Globus pallidus (tissue), 1 donor: ENCODE measurements around the gene NINJ2.
"Not testable (repeated sequence)": the region's sequence is repeated elsewhere in the genome, so short reads cannot be mapped to it uniquely, and the experiment has no call there.

Experiments used
- DNase-seq: peaks from one replicate; pipeline ENCODE4 v3.0.0-alpha.2; 2015; ENCODE audit warnings: low spot score

The NINJ2 gene

DNA sequence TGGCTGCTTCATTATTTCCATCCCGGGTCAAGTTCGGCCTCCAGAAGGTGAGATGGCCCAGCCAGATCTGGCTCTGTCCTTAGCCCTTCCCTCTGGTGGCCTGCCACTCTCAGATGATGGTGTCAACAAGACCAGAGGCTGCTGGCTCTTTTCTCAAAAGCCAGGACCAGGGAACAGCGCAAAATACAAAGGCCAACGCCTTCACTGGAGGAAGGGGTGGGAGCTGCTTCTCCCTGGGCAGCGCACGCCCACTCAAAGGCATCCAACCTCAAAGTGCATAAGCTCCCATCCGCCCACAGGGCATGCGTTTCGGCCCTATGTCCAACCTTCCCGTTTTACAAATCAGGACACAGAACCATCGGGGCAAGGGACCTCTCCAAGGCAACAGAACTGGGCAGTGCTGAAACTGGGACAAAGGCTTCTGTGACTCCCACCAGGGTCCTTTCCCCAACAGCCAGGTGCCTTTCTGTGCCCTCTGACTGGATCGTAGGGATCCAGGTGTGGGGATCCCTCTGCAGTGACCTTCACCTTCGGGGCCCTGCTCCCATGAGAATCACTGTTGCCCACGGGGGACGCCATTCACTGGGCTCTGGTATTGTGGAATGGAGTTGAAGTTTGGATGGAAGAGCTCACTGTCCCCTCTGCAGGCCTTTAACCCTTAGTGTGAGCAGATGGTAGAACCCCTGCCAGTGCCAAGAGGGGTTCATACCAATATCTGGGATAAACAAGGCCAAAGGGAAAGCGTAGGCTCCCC is 76.8 kb downstream of the NINJ2 start:
- DNase-seq = no peak

DNA sequence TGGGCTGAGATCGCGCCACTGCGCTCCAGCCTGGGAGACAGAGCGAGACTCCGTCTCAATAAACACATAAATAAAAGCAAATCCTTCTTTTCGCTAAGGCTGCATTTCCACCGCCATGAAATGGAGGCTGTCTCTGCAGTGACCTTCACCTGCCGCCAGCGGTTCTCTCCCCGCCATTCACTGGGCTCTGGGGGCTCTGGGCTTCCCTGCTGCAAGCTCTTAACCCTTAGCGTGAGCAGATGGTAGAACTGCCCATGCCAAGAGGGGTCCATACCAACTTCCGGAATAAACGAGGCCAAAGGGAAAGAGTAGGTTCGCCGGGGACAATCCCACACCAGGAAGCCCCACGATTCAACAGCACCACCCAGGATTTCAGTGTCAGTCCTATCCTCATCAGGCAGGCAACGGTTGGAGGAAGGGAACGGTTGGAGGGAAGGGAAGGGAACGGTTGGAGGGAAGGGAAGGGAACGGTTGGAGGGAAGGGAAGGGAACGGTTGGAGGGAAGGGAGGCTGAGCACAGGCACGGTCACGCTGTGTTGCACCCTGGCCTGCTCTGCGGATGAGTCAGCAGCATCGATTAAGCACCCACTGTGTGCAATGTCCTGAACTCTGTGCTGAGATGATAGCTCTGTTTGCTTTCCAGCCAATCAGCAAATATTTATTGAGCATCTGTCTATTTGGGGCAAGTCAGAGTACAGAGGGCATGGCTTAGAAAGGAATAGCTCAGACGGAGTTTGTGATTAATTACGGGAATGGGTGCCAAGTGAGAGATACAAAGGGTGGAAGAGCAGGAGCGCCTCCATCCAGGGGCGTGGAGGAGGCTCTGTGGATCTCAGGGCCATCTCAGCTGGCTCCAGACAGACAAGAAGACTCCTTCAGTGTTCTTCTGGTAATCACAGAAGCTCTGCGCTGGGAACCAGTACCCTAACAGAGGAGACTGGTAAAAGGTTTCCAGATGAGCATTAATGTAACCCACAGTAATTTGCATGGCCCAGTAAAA is 77.9 kb downstream of the NINJ2 start:
- no peak for DNase-seq

DNA sequence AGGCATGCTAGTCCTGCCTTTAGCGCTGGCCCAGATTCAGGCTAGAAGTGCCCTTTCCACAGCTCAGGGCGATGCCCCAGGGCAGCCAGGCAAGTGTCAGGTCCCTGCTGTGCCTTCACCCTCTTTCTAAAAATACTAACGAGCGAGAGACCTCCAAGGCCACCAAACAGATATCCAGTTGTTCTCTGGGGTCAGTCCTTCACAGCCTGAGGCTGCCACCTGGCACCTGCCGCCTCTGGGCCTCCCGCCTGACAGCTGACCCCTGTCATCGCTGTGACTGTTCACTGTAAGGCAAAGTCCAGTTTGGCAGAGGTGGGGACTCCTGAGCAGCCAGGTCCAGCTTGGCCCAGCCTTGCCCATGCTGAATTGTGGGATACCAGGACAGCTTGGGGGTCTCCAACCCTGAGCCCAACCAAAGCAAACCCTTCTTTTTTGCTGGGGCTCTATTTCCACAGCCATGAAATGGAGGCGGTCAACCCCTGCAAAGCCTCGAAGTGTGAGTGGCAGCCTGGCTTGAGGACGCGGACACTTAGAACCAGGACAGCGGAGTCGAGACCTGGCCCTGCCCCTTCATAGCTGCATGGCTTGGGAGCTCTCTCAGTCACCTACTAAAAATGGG is 79.9 kb downstream of the NINJ2 start:
- no peak for DNase-seq

DNA sequence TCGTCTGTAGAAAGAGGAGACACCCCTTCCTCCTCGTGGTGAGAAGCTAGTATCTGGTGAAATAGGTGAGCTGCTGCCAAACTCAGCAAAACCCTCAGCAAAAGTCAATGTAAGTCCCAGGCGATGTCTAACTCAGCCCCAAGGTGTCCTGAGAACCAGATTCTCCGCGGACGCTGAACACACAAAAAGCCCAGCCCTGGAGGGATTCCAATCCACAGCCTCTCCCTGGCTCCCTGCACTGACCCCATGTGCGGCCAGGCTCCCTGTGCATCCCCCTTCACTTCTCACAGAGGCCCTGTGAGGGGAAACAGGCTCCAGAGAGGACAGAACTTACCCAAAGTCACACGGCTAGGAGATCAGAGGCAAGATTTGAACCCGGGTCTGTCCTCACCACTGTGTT is 81.5 kb downstream of the NINJ2 start:
- no peak for DNase-seq

DNA sequence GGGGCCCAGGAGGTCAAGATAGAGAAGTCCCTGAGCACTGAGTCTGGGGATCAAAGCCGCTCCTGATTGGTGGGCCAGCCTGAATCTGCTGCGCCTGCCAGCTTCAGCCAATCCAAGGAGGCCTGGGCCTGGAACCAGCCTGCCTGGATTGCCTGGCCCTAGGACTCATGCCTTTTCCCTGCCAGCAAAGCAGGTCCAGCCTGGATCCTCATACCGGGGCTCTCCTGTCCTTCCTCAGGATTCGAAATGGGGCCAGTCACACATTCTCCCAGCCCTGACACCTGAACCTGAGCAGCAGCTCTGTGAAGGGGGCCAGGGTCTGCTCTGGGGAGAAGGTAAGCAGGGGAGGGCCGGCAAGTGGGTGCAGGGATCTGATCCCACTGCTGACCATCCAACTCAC is 81.9 kb downstream of the NINJ2 start:
- DNase-seq = no peak

DNA sequence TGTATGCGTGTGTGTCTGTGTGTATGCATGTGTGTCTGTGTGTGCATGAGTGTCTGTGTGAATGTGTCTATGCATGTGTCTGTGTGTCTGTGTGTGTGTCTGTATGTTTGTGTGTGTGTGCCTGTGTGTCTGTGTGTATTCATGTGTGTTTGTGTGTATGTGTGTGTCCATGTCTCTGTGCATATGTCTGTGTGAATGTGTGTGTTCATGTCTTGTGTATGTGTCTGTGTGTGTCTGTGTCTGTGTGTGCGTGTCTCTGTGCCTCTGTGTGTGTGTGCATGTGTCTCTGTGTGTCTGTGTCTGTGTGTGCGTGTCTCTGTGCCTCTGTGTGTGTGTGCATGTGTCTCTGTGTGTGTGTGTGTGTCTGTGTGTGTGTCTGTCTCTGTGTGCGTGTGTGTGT is 82.4 kb downstream of the NINJ2 start:
- DNase-seq = no peak

DNA sequence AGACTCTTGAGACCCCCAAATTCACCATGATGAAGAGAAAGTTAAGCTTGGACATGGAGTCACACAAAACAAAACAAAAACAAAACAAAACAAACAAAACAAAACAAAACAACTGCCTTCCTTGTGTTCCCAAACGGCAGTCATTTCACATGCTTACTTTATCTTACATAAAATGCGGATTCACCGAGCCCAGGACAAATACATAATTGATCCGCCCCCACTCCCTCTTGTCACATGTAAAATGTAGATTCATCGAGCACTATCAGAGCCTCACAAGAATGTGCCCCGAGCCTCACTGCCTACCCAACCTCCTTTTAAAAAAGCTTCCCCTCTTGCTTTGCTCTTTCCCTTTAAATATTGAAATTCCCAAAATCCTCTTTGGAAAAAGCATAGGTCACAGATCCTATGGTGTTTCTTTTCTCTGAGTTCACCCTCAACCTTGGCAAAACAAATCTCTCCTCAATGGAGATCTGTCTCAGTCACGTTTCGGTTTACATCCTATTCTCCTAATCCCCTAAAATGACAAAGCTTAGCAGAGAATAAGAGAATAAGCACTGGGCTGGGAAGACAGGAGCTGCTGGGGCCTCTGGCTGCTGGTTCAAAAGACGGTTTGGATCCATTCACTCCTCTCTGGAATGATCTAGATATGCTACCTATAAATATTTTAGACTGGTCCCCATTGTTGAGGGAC is 83.7 kb downstream of the NINJ2 start:
- DNase-seq = no peak

DNA sequence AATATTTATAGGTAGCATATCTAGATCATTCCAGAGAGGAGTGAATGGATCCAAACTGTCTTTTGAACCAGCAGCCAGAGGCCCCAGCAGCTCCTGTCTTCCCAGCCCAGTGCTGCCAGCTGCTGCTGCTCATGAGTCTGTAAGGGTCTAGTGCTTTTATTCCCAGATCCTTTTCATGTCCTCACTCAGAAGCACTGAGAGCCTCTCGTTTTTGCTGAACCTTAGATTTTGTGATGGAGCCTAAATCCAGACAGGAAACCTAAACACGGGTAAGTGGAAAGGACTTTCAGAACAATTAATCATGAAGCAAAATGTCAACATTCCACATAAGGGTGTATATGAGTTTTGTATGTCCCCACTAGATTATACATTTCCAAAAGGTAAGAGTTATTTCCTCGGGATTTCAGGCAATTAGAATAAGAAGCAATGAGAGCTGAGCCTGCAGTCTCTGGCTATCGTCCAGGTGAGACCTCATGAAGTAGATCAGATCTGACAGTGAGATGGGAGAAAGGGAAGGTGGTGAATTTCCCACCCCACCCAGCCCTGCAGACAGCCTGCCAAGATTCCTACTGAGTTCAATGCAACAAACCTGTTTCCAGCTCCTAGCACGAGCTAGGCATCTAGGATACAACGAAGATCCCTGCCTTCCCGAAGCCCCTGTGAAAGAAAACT is 84.4 kb downstream of the NINJ2 start:
- DNase-seq = no peak

DNA sequence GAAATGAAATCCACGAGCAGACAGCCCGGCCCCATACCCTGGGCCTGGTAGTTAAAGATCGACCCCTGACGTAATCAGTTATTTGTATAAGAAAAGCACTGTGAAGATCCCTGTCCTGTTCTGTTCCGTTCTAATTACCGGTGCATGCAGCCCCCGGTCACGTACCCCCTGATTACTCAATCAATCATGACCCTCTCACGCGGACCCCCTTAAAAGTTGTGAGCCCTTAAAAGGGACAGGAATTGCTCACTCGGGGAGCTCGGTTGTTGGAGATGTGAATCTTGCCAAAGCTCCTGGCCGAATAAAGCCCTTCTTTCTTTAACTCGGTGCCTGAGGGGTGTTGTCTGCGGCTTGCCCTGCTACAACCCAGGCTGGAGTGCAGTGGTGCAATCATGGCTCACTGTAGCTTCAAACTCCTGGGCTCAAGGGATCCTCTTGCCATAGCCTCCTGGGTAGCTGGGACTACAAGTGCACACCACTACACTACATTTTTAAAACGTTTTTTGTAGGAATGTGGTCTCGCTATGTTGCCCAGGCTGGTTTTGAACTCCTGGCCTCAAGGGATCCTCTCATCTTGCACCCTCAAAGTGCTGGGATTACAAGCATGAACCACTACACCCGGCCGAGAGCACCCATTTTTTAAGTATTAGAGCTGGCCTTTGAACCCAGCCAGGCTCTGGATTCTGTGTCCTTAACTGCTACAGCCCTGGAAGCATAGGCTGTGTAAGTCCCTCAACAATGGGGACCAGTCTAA is 85.1 kb downstream of the NINJ2 start:
- DNase-seq = not testable (repeated sequence)

DNA sequence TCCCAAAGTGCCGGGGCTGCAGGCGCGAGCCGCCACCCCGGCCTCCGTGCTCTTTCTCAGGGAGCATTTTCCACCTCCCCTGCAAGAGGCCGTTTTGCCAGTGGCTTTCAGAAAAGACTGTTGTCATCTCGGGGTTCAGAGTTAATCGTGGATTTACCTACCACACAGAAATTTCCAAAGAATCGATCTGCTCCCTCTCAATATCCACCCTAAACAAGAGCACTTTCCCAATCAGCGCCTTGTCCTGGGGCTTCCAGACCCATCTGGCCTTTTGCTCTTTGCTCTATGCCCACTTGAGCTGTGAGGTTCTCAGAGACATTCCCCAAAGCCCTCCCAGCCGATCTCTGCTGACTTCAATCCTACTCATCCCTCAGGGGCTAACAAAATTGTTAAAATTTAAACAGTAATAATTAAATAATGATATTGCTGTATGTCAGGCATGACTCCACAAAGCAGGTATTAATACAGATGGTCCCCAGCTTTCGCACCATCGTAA is 86.6 kb downstream of the NINJ2 start:
- DNase-seq = no peak

DNA sequence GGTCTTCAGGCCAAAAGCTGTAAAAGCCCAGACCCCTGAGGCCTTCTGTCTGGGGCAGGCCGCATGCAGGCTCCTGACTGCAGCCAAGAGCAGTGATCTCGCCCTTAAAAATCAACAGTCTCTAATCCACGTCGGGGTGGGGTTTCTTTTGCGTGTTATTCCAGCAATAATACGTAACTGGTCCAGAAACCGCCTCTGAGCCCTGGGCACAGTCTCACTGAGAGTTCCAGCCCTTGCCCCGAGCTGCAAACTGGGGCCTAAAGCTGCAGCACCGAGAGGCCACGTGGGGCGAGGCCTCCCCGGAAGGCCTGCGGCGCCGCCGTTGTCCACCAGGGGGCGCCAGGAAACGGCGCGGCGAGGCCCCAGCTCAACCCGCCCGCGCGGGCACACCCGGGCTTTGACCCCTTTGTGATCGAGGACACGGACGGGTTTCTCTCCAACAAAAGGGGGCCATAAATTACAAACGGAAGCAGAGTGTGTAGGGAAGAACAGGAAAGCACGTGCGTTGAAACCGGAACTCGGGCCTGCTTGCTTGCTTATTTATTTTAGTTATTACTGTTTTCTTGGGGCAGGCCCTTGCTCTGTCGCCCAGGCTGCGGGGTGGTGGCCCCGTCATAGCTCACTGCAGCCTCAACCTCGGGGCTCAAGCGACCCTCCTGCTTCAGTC is 87.2 kb downstream of the NINJ2 start:
- DNase-seq = peak; percentile 64

DNA sequence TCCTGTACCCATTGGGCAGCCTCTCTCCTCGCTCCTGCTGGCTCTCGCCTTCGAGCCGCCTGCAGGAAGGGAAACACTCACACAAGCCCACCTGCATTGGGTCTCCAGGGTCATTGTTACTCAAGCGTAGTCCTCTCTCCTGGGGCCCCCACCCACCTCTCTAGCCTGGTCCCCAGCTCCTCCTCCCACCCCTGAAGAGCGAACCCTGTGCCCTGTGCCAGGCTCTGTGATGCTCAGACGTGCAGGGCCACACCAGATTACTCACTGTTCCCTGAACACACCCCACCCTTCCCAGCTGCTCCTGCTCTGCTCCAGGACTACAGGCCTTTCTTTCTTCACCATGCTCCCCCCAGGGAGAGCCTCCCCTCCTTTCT is 88.1 kb downstream of the NINJ2 start:
- no peak for DNase-seq

DNA sequence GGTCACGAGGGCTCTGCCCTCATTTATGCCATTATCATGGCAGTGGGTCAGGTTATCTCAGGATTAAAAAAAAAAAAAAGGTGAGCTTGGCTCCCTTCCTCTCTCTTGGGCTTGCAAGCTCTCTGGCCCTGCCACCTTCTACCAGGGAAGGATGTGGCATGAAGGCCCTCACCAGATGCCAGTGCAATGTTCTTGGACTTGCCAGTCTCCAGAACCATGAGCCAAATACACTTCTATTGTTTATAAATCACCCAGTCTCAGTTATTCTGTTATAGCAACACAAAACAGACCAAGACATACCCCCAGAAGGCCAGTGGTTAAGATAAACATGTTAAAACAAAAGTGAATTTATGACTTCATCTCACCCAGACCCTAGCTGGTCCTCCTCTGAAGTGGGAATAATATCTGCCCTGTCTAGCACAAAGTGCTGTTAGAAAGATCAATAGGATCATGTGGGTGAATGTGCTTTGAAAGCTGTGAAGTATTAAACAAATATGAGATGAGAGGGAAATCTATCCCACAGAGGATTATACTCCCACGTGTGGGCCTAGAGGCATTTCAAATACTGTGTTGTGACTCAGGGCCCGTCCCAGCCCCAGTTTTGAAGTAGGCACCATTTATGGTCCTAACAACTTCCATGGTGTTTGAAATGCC is 88.6 kb downstream of the NINJ2 start:
- DNase-seq = no peak

DNA sequence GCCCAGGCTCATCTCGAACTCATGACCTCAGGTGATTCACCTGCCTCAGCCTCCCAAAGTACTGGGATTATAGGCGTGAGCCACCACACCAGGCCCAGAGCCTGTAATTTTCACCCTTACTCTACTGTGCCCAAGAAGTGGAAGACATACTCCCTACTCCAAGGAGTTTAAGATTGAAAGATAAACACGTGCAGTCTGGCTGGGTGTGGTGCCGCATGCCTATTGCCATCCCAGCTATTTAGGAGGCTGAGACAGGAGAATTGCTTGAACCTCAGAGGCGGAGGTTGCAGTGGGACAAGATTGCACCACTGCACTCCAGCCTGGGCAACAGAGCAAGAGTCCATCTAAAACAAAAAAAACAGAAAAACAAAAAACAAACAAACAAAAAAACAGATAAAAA is 90.0 kb downstream of the NINJ2 start:
- DNase-seq = no peak

DNA sequence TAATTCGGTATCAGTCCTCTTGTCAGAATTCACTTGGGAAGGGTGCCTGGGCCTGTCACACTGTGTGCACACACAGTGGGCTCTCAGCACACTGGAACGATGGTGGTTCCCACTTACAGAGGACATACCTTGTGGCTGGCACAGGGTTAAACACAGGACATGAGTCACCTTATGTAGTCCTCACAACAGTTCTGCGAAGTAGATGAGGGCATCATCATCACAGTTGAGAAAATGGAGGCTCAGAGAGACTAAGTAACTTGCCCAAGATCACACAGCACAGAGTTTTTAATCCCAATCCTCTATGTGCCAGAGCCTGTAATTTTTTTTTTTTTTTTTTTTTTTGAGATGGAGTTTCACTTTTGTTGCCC is 90.7 kb downstream of the NINJ2 start:
- no peak for DNase-seq

DNA sequence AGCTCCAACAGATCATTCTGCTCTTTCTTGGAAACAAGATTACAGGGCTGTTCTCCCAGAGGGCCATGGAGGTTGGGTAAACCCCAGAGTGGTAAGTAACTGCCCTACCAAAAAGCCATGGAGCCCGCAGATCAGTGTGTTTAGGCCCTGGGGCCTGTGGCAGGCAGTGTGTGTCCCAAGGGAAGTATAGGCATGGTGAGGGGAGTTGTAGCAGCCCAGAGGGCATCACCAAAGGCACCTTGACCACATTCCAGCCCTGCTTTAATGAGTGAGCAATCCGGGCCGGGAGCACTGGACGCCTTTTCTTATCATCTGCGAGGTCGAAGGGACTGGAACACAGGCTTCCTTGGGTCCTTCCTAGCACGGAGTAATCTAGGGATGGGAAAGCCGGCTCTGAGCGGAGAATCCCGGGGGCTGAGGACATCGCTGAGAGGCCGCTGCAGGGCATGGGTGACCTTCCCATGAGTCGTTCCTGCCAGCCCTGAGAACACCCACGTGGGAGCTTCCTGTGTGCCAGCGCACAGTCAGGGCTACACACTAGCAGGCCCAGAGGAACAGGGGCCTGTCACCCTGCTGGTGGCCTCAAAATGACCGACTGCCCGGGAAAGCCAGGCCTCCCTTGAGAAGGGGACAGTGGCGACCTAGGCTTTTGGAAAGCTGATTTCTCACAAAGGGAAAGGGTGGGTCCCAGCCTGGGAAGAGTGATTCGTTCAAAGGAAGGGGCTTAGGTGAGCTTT is 91.3 kb downstream of the NINJ2 start:
- no peak for DNase-seq

DNA sequence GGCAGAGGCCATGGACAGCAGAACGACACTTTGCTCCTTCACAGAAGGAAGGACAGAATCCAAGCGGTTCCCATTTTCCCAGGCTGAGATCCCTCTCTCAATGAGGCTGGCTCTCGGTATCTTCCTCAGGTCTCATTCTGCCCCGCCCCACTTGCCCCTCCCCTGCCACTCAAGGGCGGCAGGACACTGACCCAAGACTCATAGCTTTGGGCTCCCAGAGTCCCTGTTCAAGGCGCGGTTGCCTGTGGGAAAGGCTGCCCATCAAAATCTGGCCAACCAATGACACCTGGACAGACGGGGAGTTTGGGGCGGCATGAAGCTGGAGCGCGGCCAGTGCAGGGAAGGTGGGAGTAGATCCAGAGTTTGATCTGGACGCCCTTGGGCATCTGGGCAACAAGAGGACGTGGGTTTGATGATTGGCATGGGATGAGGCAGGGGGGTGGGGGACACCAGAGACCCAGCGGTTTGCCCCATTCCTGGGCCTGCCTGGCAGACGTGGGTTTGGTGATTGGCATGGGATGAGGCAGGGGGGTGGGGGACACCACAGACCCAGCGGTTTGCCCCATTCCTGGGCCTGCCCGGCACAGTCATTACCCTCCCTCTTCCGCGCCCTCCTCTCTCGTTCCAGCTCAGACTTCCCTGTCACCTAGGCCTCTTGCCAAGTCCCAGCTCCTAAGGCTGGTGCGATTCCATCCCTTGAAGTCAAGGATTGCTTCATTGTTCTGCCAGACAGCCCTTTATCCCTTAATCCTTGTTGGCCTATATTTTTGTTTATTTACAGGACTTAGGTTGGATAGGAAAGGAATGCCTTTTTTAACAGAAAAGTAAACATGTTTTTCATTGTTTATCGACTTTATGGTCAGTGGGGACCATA is 92.1 kb downstream of the NINJ2 start:
- DNase-seq = no peak

DNA sequence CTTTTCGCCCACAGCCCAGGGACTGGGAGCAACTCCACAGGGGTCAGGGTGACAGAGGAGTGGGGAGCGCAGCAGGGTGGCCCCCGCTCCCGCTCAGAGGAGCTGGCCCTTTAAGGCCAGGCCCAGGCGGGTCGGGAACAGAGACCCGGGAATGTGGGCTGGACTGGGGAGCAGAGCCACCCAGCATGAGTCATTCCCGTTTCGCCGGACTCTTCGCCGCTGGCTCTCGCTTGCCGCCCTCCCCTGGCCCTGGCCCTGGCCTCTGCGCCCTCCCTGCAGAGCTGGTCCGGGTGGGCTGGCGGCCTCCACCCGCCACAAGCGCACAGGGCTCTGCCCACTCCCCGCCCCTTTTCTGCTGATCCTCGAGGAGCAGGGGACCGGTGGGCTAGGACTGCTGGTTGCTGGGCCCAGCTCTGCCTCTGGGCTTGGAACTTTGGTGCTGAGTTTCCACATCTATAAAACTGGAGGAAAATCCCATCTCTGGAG is 92.8 kb downstream of the NINJ2 start:
- DNase-seq = no peak
